Panc1 (cell line): Measurements from ENCODE around the gene IFITM1. TPM values are rescaled to one million over a fixed set of nuclear protein-coding genes. Genes with fewer than 3 reads are reported as not detected.
A peak's percentile ranks its signal among the peaks of the same experiment; 100 is the strongest.

Source experiments
- ATAC-seq: fragments of 200-7000 bp; cut with Tn5 transposase; 2 replicates; pipeline ENCODE4 v1.9.1; 2020; ENCODE audit warnings: mild to moderate bottlenecking, moderate library complexity
- BruUV-seq: library from RNA; stranded (reverse); fragments of 400-500 nt; replicated peaks from 2 replicates; lab custom pipeline; 2021; lab: Mats Ljungman, UMichigan
- CTCF ChIA-PET: fragments of 300-600 bp; sonication (Branson Sonifier 250); formaldehyde crosslinking; loops from one replicate; lab custom pipeline; 2022; ENCODE audit warnings: antibody characterized with exemption; lab: Charles Lee
- POLR2A ChIA-PET: fragments of 300-600 bp; sonication (Branson Sonifier 250); formaldehyde crosslinking; loops from one replicate; lab custom pipeline; 2022; ENCODE audit warnings: antibody characterized with exemption; lab: Charles Lee
- DNase-seq: peaks from one replicate; pipeline ENCODE4 v3.0.0-alpha.2; 2010; ENCODE audit warnings: low read depth, low spot score
- H3K27ac ChIP-seq: 2 replicates; pipeline ENCODE4 v1.5.1; 2011; ENCODE audit warnings: mild to moderate bottlenecking, low read length, inconsistent platforms
- H3K27me3 ChIP-seq: fragments of 200-500 bp; sonication (Bioruptor generic); 2 replicates; pipeline ENCODE4 v1.6.0; 2014; ENCODE audit warnings: low read length, inconsistent platforms; ENCODE audit not compliant: control insufficient read depth, insufficient read depth
- H3K36me3 ChIP-seq: fragments of 200-500 bp; sonication (Bioruptor generic); 2 replicates; pipeline ENCODE4 v1.5.1; 2014; ENCODE audit warnings: inconsistent platforms, mild to moderate bottlenecking, low read length, moderate library complexity; ENCODE audit not compliant: control insufficient read depth, insufficient read depth
- H3K4me1 ChIP-seq: 2 replicates; pipeline ENCODE4 v1.5.1; 2011; ENCODE audit warnings: inconsistent platforms, mild to moderate bottlenecking, low read length, moderate library complexity; ENCODE audit not compliant: control insufficient read depth, insufficient read depth
- H3K4me3 ChIP-seq, 2 experiments: 2 replicates each; pipeline ENCODE4 v1.5.1; 2011 to 2012; ENCODE audit warnings: low read depth in 2 of 2, low read length in 2 of 2, mild to moderate bottlenecking in 2 of 2, inconsistent platforms in 1 of 2, moderate library complexity in 1 of 2
- H3K9me3 ChIP-seq: fragments of 200-500 bp; sonication (Bioruptor generic); 2 replicates; pipeline ENCODE4 v1.5.1; 2014; ENCODE audit warnings: low read depth, mild to moderate bottlenecking, inconsistent platforms, low read length, moderate library complexity; ENCODE audit not compliant: control insufficient read depth, insufficient read depth
- CTCF ChIP-seq: fragments of 450-650 bp; IDR thresholded peaks from 2 replicates; pipeline ENCODE4 v1.5.1; 2017; ENCODE audit warnings: mild to moderate bottlenecking
- POLR2AphosphoS5 ChIP-seq: IDR thresholded peaks from 2 replicates; pipeline ENCODE4 v1.6.1; 2012; ENCODE audit warnings: mild to moderate bottlenecking, low read depth, low read length, moderate library complexity
- SIN3A ChIP-seq: IDR thresholded peaks from 2 replicates; pipeline ENCODE4 v1.6.1; 2012; ENCODE audit warnings: low read depth, mild to moderate bottlenecking, low read length, moderate library complexity, borderline replicate concordance; ENCODE audit not compliant: insufficient read depth
- TCF7L2 ChIP-seq: IDR thresholded peaks from 2 replicates; pipeline ENCODE4 v1.6.1; 2011; ENCODE audit warnings: mild to moderate bottlenecking, low read depth, low read length, inconsistent platforms
- in situ Hi-C: cut with HindIII; loops from 2 replicates; pipeline ENCODE4 v1.10.0; 2016; ENCODE audit warnings: low sequenced_read_pairs, low pct_unique_long_range_greater_than_20kb
- intact Hi-C: fragments of 100-400 bp; cut with micrococcal nuclease; formaldehyde crosslinking; loops from one replicate; pipeline ENCODE4 v1.10.0; 2022; ENCODE audit not compliant: unreplicated experiment
- total RNA-seq: library from RNA; stranded (reverse); gene quantifications from one replicate; pipeline ENCODE4 v1.2.1, GENCODE V29; 2021; ENCODE audit not compliant: unreplicated experiment
- TF ChIP-seq, protein P1 (sequence below), 2 experiments: IDR thresholded peaks; 2 replicates each; pipeline ENCODE4 v1.6.1; 2011 to 2012; ENCODE audit warnings: low read depth in 2 of 2, control low read depth in 1 of 2, low read length in 1 of 2, mild to moderate bottlenecking in 1 of 2, moderate library complexity in 1 of 2; ENCODE audit not compliant: insufficient read depth in 1 of 2

The IFITM1 gene
- total RNA-seq, 1 experiment from 2014 or later: 66.3 TPM

DNA sequence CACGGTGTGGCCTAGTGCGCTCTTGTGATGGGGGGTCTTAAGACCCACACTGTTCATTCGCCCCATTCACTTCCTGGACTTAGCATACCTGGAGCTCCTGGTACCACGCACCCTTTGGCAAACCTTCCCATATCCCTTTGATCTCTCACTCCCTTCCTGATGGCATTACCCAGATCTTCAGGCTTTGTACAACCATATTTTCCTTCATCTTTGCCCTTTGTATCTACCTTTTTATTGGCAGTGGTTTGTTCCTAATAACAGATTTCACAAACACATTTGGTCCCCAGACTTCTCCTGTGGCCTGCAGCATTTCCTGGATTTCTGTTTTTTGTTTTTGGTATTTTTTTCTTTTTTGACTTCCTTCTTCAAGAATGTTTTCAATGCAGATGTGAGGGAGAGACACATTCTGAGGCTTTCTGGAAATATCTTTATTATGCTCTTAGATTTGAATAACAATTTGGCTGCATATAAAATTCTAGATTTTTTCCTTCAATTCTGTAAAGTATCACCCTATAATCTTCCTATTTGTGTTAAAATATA lies 22.9 kb downstream of the IFITM1 start:
- TF ChIP-seq CTCF: no peak
- no peak for TF ChIP-seq POLR2AphosphoS5
- no peak for TF ChIP-seq SIN3A
- TF ChIP-seq, protein P1, sequence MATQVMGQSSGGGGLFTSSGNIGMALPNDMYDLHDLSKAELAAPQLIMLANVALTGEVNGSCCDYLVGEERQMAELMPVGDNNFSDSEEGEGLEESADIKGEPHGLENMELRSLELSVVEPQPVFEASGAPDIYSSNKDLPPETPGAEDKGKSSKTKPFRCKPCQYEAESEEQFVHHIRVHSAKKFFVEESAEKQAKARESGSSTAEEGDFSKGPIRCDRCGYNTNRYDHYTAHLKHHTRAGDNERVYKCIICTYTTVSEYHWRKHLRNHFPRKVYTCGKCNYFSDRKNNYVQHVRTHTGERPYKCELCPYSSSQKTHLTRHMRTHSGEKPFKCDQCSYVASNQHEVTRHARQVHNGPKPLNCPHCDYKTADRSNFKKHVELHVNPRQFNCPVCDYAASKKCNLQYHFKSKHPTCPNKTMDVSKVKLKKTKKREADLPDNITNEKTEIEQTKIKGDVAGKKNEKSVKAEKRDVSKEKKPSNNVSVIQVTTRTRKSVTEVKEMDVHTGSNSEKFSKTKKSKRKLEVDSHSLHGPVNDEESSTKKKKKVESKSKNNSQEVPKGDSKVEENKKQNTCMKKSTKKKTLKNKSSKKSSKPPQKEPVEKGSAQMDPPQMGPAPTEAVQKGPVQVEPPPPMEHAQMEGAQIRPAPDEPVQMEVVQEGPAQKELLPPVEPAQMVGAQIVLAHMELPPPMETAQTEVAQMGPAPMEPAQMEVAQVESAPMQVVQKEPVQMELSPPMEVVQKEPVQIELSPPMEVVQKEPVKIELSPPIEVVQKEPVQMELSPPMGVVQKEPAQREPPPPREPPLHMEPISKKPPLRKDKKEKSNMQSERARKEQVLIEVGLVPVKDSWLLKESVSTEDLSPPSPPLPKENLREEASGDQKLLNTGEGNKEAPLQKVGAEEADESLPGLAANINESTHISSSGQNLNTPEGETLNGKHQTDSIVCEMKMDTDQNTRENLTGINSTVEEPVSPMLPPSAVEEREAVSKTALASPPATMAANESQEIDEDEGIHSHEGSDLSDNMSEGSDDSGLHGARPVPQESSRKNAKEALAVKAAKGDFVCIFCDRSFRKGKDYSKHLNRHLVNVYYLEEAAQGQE (IDR thresholded peaks at IDR 0.05; ENCODE audit: insufficient read depth in 1 of 2, low read depth in 2 of 2, low read length in 1 of 2): no peak
- peak; percentile 38; the same call in 1 of the 2 replicates for TF ChIP-seq TCF7L2

DNA sequence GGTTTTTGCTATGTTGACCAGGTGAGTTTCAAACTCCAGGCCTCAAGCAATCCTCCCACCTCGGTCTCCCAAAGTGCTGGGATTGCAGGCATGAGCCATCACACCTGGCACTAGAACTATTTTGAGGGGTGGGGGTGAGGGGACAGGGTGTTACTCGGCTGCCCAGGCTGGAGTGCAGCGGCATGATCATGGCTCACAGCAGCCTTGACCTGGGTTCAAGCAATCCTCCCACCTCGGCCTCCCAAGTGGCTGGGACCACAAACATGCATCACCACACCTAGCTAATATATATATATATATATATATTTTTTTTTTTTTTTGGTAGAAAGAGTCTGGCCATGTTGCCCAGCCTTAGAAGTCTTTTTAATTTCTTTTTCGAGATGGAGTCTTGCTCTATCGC lies 23.9 kb downstream of the IFITM1 start:
- Histone ChIP-seq H3K36me3 (no peaks in the 10 kb centered on the region), H3K27me3 (no peaks in the 10 kb centered on the region), H3K4me3 (no peak overlapping the region), H3K4me1 (peaks cover 4% of the 10 kb centered on the region; the same call in 1 of the 2 replicates), H3K9me3 (no peaks in the 10 kb centered on the region), H3K27ac (no peak overlapping the region)
- intact Hi-C loops: no loop called here
- in situ Hi-C loops: no loop called here
- ChIA-PET CTCF (no interaction called here), POLR2A (no interaction called here)
- ATAC-seq: no peak
- TF ChIP-seq CTCF (no peak), TCF7L2 (no peak), POLR2AphosphoS5 (no peak), SIN3A (no peak)
- TF ChIP-seq, protein P1 (IDR thresholded peaks at IDR 0.05; ENCODE audit: insufficient read depth in 1 of 2, low read depth in 2 of 2, low read length in 1 of 2): no peak
- BruUV-seq: no TSS peak
- DNase-seq: no peak

More for the DNA sequence above, 22.9 kb downstream of the IFITM1 start:
- in situ Hi-C loops (no loop called here), intact Hi-C loops (no loop called here)
- ChIA-PET POLR2A (no interaction called here), CTCF (no interaction called here)
- Histone ChIP-seq H3K9me3 (no peaks in the 10 kb centered on the region), H3K4me3 (no peak overlapping the region), H3K27ac (peak overlapping the region; percentile 2; the same call in 1 of the 2 replicates), H3K36me3 (no peaks in the 10 kb centered on the region), H3K27me3 (no peaks in the 10 kb centered on the region), H3K4me1 (peaks cover 4% of the 10 kb centered on the region; the same call in 1 of the 2 replicates)
- ATAC-seq (no peak; the same call in 1 of the 2 replicates), DNase-seq (no peak)
- BruUV-seq: no TSS peak
